Mucosa of rectum (tissue), 2 donors: ENCODE measurements around the gene TCEA2.

ENCODE experiments used
- H3K27ac ChIP-seq, 2 donors: one replicate each; pipeline ENCODE4 v1.7.0; 2013; ENCODE audit warnings: inconsistent platforms in 2 of 2, low read depth in 2 of 2, low read length in 2 of 2
- H3K27me3 ChIP-seq, 2 donors: one replicate each; pipeline ENCODE4 v1.7.0; 2013; ENCODE audit warnings: low read length in 2 of 2; ENCODE audit not compliant: control insufficient read depth in 2 of 2, insufficient read depth in 2 of 2
- H3K36me3 ChIP-seq, 2 donors: one replicate each; pipeline ENCODE4 v1.7.0; 2013; ENCODE audit warnings: low read length in 2 of 2; ENCODE audit not compliant: control insufficient read depth in 2 of 2, insufficient read depth in 2 of 2
- H3K4me1 ChIP-seq, 2 donors: one replicate each; pipeline ENCODE4 v1.7.0; 2013; ENCODE audit warnings: low read length in 2 of 2, mild to moderate bottlenecking in 1 of 2; ENCODE audit not compliant: control insufficient read depth in 2 of 2, insufficient read depth in 2 of 2
- H3K4me3 ChIP-seq, 2 donors: one replicate each; pipeline ENCODE4 v1.7.0; 2013; ENCODE audit warnings: low read length in 2 of 2
- H3K9ac ChIP-seq, 2 donors: one replicate each; pipeline ENCODE4 v1.7.0; 2013; ENCODE audit warnings: low read length in 2 of 2, low read depth in 1 of 2, mild to moderate bottlenecking in 1 of 2
- H3K9me3 ChIP-seq, 2 donors: one replicate each; pipeline ENCODE4 v1.7.0; 2013; ENCODE audit warnings: low read length in 2 of 2; ENCODE audit not compliant: control insufficient read depth in 2 of 2
- donor health status: healthy.
- donor health status: Normal muscosa, but diverticular disease.

Gene TCEA2

DNA sequence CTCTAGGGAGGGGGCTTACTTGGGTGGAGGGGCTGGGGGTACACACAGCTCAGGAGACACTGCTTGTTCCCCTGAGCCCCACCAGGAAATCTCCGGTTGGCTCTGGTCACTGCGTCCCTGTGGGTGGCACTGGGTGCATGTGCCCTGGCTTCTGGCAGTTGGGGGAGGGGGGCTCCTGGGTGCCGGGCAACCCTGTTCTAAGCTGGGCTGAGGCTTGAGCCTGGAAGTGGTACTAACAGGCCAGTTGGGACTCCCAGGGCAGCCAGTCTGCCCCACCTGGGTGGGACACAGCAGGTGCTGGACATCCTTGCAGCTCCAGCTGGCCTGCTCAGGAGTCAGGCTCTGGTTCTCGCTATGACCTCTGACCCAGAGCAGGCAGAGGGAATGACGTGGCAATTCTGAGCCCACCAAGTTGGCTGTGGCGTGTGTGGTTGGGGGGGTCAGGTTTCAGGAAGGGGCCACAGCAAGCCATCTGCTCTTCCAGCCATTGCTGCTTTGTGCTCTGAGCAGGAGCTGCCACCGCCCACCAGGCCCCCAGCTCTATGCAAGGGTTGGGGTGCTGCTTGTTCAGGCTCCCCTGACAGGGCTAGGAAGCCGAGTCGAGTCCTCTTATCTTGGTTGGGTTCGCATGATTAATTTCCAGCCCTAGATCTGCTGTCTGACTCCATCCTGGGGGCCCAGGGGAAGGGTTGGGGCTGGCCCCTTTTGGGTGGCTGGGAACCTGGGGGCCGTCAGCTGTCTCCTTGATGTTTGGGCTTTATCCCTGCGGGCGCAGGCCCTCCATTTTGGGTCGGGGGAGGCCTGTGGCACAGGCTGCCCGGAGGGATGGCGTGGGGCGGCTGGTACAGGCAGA lies 26.4 kb upstream of the TCEA2 start:
- no peak overlapping the region for H3K27ac ChIP-seq
- peaks cover 26 to 57% of the 10 kb centered on the region in 2 donors for H3K27me3 ChIP-seq
- H3K36me3 ChIP-seq = peaks cover 24 to 32% of the 10 kb centered on the region in 2 donors
- H3K9ac ChIP-seq = no peak overlapping the region
- no peak overlapping the region for H3K4me3 ChIP-seq
- no peaks in the 10 kb centered on the region for H3K9me3 ChIP-seq
- peaks cover 10 to 13% of the 10 kb centered on the region in 2 donors for H3K4me1 ChIP-seq

DNA sequence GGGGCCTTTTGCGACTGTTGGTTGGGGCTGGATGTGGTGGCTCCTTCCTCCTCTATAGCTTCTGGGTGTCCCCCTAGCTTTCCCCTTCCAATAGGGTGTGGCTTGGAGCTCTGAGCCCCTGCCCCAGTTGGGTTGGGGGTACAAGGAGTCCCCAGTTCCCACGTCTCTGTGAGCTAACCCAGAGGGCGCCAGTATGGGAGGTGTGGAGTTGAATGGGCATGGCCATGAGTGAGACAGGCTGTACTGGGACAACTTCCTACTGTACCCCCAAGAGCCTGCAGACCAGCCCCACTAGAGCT lies 25.9 kb upstream of the TCEA2 start:
- Histone ChIP-seq H3K36me3 (peaks cover 19 to 27% of the 10 kb centered on the region in 2 donors), H3K4me1 (peaks cover 10 to 13% of the 10 kb centered on the region in 2 donors), H3K9me3 (no peaks in the 10 kb centered on the region), H3K27ac (no peak overlapping the region), H3K9ac (no peak overlapping the region), H3K4me3 (no peak overlapping the region), H3K27me3 (peaks cover 27 to 62% of the 10 kb centered on the region in 2 donors)

DNA sequence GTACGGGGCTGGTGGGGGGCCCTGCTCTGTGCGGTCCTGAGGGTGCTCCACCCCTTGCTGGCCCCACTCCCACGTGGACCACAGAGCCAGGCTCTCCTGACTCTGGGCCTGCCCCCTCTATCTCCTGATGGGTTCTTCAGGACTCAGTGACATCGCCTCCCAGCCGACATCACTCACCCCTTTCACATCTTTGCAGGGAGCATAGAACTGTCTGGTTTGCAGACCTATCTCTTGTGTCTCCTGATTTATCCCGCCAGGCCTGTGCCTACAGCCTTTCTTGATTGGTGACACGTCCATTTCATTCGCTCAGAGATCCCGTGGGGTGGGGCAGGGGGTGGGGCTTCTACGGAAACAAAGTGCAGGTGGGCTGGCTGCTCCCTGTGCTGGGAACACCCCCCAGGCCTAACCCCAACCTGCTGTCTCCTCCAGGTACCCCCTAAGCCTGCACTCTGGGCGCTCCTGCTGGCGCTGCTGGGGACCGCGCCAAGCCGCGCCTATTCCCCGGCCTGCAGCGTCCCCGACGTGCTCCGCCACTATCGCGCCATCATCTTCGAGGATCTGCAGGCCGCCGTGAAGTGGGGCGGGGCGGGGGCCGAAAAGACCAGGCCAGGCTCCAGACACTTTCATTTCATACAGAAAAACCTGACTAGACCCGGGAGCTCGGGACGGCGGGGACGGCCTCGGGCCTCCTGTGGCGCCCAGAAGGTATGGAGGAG lies 25.3 kb upstream of the TCEA2 start:
- H3K27me3 ChIP-seq = peaks cover 28 to 61% of the 10 kb centered on the region in 2 donors

DNA sequence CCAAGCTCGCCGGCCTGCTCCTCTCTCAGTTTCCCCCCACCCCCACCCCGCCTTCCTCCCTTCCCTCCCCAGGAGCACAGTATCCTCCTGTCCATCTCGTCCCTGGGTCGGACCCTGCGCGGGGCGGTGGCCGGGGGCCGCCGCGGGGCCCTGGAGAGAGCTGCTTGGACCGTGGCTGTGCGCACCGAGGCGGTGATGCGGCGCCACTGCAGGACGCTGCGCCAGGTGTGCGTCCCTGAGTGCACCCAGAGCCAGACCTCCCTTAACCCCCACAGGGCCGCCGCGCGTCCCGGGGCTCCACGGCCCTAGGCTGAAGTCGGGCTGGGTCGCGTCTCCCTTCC lies 24.8 kb upstream of the TCEA2 start:
- peak overlapping the region in 1 of 2 donors; percentile 57 for H3K4me3 ChIP-seq
- H3K36me3 ChIP-seq = peaks cover 9 to 16% of the 10 kb centered on the region in 2 donors
- peaks cover 28 to 59% of the 10 kb centered on the region in 2 donors for H3K27me3 ChIP-seq
- H3K9ac ChIP-seq = no peak overlapping the region
- H3K9me3 ChIP-seq = no peaks in the 10 kb centered on the region
- peaks cover 10 to 15% of the 10 kb centered on the region in 2 donors for H3K4me1 ChIP-seq
- H3K27ac ChIP-seq = peak overlapping the region in 1 of 2 donors; percentile 32

More for the DNA sequence above, 25.3 kb upstream of the TCEA2 start:
- Histone ChIP-seq H3K36me3 (peaks cover 14 to 22% of the 10 kb centered on the region in 2 donors), H3K9ac (no peak overlapping the region), H3K4me1 (peaks cover 10 to 15% of the 10 kb centered on the region in 2 donors), H3K27ac (no peak overlapping the region), H3K9me3 (no peaks in the 10 kb centered on the region), H3K4me3 (no peak overlapping the region)

DNA sequence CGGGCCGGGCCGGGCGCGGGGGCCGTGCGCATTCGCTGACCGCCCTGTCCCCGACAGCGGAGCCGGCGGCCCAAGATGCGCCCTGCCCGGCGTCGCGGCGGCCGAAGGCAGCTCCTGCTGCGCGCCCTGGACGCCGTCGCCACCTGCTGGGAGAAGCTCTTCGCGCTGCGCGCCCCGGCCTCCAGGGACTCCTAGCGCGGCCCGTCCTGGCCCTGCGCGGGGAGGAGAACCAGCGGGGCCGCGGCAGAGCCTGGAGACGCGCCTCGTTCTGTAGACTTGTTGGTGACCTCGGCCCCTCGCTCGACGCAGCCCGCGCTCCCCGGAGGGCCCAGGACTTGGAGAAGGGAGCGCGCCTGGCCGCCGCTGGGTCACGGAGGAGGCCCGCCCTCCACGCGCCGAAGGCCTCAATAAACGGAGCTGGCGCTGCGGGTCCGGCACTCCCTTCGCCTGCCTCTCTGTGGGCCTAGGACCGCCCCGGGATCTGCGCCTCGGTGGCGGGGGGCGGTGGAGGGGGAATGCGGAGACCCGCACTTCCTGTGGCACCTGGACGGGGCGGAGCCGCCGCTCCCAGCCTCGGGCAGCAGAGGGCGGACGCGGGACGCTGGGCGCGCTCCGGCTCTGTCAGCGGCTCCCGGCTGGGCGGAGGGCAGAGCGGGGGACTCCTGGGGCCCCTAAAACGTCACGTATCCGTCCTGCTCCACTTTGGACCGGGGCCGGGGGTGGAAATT lies 24.3 kb upstream of the TCEA2 start:
- Histone ChIP-seq H3K4me1 (peaks cover 10 to 15% of the 10 kb centered on the region in 2 donors), H3K27me3 (peaks cover 31 to 59% of the 10 kb centered on the region in 2 donors), H3K9ac (peak overlapping the region in 1 of 2 donors; percentile 16), H3K27ac (peak overlapping the region; percentile 15 to 32), H3K9me3 (no peaks in the 10 kb centered on the region), H3K4me3 (peak overlapping the region; percentile 48 to 57), H3K36me3 (peaks cover 7 to 13% of the 10 kb centered on the region in 2 donors)

DNA sequence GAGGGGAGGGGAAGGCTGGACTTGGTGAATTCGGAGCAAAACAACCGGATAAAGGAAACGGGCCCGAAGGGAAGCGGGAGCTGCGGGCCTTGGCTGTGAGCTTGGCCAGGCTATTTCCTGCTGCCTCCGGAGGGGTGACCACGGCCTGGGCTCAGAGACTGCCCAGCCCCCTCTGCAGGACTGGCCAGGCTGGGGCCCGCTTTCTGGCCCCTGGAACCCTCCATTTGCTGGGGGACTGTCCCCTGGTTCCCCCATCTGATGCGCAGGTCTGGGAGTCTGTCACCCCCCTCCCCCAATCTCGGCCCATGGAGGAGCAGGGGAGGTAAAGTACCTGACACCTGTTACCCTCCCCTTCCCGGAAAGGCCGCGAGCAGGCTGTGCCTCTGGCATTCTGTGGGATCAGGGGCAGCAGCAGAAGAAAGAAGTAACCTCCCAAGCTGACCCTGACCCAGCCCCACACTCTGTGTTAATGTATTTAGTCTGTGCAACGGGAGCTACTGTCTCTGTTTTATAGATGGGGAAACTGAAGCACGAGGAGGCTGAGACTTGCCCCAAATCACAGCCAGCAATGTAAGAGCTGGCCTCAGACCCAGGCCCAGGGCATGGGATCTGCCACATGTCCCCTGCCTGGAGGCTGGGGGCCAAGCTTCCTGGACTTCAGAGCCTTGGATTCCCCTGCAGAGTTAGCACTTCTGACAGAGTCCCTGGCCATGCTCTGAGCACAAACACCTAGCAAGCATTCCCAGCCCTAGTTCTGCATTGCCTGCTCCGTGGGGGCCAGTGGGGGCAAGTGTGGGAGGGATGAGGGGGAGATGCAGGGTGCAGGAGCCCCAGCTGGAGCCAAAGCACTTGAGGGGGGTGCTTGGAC lies 23.5 kb upstream of the TCEA2 start:
- Histone ChIP-seq H3K4me1 (peaks cover 7 to 12% of the 10 kb centered on the region in 2 donors), H3K9ac (peak overlapping the region in 1 of 2 donors; percentile 16), H3K36me3 (peaks cover 7% of the 10 kb centered on the region in 2 donors), H3K27me3 (peaks cover 34 to 56% of the 10 kb centered on the region in 2 donors), H3K4me3 (peak overlapping the region; percentile 15 to 57), H3K9me3 (no peaks in the 10 kb centered on the region), H3K27ac (peak overlapping the region in 1 of 2 donors; percentile 32)

DNA sequence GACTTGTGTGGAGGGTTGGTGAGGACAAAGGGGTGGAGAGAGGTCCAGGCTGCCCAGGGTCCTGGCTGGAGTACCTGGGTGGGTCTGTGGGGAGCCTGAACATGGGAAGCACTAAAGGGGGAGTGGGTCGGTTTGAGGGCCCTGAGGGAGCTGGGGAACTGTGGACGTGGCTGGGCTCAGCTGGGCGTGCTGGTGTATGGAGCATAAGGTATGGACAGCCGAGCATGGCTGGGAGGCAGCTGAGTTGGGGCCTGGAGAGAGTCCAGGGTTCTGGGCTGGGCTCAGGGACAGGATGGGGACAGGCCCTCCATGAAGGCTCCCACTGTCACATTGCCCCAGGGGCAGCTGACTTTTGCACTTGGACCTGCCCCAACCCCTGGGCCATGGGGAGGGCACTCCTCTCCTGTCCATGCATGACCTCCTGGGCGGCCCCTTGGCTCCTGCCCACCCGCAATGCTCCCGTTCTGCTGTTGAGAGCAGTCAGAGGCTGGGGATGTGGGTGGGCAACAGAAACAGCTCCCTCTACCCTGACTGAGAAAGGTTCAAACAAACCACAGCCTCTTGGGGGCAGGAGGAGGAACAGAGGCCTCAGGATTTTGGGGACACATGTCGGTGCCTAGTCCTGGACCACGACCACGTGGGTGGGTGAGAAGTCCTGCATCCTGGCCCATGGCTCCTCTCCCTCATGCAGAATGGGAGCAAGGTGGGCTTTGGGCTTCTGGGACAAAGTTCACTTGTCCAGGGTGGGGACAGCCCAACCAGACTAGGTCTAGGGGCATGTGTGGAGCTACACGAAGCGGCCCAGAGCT lies 22.6 kb upstream of the TCEA2 start:
- Histone ChIP-seq H3K9ac (no peak overlapping the region), H3K27ac (no peak overlapping the region), H3K27me3 (peaks cover 38 to 55% of the 10 kb centered on the region in 2 donors), H3K36me3 (peaks cover 0 to under 1% of the 10 kb centered on the region in 2 donors), H3K4me3 (no peak overlapping the region), H3K4me1 (peaks cover 7 to 12% of the 10 kb centered on the region in 2 donors), H3K9me3 (no peaks in the 10 kb centered on the region)

DNA sequence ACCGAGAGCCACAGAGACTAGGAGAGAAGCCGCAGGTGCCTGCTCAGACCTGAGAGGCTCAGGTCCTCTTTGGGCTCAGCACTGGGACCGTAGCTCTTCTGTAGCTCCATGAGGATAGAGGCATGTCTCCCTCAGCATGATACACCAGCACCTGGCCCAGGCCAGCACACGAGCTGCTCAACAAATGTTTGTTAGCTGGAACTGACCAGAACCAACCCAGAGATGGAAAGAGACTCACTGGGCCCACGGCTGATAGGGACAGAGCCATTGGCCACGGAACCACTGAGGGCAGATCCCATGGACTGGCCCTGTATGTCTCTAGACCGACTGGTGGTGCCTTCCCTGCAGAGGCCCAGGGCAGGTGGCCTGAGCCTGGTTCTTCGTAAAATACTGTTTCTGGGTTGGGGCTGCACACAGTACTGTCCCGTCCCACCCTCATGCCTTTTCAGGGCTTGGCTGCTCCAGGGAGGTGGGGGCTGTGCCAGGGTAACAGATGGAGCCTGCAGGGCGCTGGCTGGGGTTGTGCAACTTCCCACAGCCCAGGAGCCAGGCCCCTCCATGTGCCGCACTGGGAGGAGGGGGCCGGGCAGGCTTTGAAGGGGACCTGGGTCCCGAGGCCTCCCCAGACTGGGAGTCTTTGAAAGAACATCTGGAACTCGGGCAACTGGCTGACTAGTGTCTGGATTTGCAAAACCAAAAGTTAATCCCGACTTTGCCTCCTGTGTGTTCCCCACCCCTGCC lies 21.8 kb upstream of the TCEA2 start:
- Histone ChIP-seq H3K9ac (no peak overlapping the region), H3K9me3 (no peaks in the 10 kb centered on the region), H3K27me3 (peaks cover 39 to 56% of the 10 kb centered on the region in 2 donors), H3K27ac (peak overlapping the region in 1 of 2 donors; percentile 9), H3K4me1 (peaks cover 7 to 12% of the 10 kb centered on the region in 2 donors), H3K36me3 (no peaks in the 10 kb centered on the region), H3K4me3 (no peak overlapping the region)
